T-cell (primary cell): Measurements from ENCODE around the gene HEATR5B. TPM values are rescaled to one million over a fixed set of nuclear protein-coding genes. Genes with fewer than 3 reads are reported as not detected.

ENCODE experiments used
- ATAC-seq, 4 experiments: fragments of 200-7000 bp in 3 of 4; fragments of 150-1000 bp in 1 of 4; cut with Tn5 transposase; replicated peaks in 1 of 4; 1 replicate in 3 of 4; 2 replicates in 1 of 4; pipeline ENCODE4 v1.10.0; 2021; ENCODE audit warnings: moderate library complexity in 3 of 4, mild to moderate bottlenecking in 2 of 4, moderate number of reproducible peaks in 1 of 4
- CTCF ChIA-PET, 2 donors: fragments of 300-600 bp; sonication (Branson Sonifier 250); formaldehyde crosslinking; loops; one replicate each; lab custom pipeline; 2022; ENCODE audit warnings: antibody characterized with exemption in 2 of 2; lab: Charles Lee
- POLR2A ChIA-PET, 2 donors: fragments of 300-600 bp; sonication (Branson Sonifier 250); formaldehyde crosslinking; loops; one replicate each; lab custom pipeline; 2022; ENCODE audit warnings: antibody characterized with exemption in 2 of 2; lab: Charles Lee
- DNase-seq, 35 experiments: peaks; one replicate each; pipeline versions ENCODE4 v3.0.0 to v3.0.0-alpha.2; 2013 to 2023
- H3K27ac ChIP-seq: one replicate; pipeline ENCODE4 v1.5.1; 2013; ENCODE audit warnings: low read length
- H3K27me3 ChIP-seq, 2 experiments: replicated peaks in 1 of 2; 1 replicate in 1 of 2; 2 replicates in 1 of 2; pipeline versions ENCODE4 v1.6.1 to v1.7.0; 2013; ENCODE audit warnings: low read length in 1 of 2, mixed read lengths in 1 of 2; ENCODE audit not compliant: control insufficient read depth in 2 of 2, insufficient read depth in 2 of 2; ENCODE audit errors: extremely low read depth in 1 of 2
- H3K36me3 ChIP-seq, 2 donors: 1 replicate in 1 of 2; 2 replicates in 1 of 2; pipeline versions ENCODE4 v1.6.1 to v1.7.0; 2013; ENCODE audit warnings: low read length in 1 of 2; ENCODE audit not compliant: control insufficient read depth in 2 of 2, insufficient read depth in 1 of 2; ENCODE audit errors: extremely low read depth in 1 of 2
- H3K4me1 ChIP-seq, 2 experiments: 1 replicate in 1 of 2; 2 replicates in 1 of 2; pipeline versions ENCODE4 v1.6.1 to v1.7.0; 2013; ENCODE audit warnings: low read length in 2 of 2, mixed read lengths in 1 of 2; ENCODE audit not compliant: insufficient read depth in 2 of 2, control insufficient read depth in 1 of 2; ENCODE audit errors: extremely low read depth in 1 of 2
- H3K4me3 ChIP-seq, 2 donors: 1 replicate in 1 of 2; 2 replicates in 1 of 2; pipeline versions ENCODE4 v1.5.1 to v1.7.0; 2013; ENCODE audit warnings: mild to moderate bottlenecking in 2 of 2, low read length in 1 of 2, moderate library complexity in 1 of 2; ENCODE audit not compliant: control insufficient read depth in 1 of 2; ENCODE audit errors: extremely low read depth in 1 of 2
- H3K9me3 ChIP-seq: 2 replicates; pipeline ENCODE4 v1.7.0; 2013
- H3K27ac Mint-ChIP-seq, 2 donors: one replicate each; pipeline ENCODE4 v1.8.0; 2020 to 2021; ENCODE audit warnings: mild to moderate bottlenecking in 2 of 2, mixed read lengths in 2 of 2
- H3K27me3 Mint-ChIP-seq, 2 donors: one replicate each; pipeline ENCODE4 v1.8.0; 2021 to 2022; ENCODE audit warnings: mixed read lengths in 2 of 2
- H3K36me3 Mint-ChIP-seq: one replicate; pipeline ENCODE4 v1.8.0; 2021; ENCODE audit warnings: mixed read lengths
- H3K4me1 Mint-ChIP-seq, 3 donors: one replicate each; pipeline ENCODE4 v1.8.0; 2020 to 2022; ENCODE audit warnings: mixed read lengths in 3 of 3, mild to moderate bottlenecking in 1 of 3
- H3K4me3 Mint-ChIP-seq, 3 donors: one replicate each; pipeline ENCODE4 v1.8.0; 2020 to 2022; ENCODE audit warnings: mild to moderate bottlenecking in 3 of 3, mixed read lengths in 3 of 3, moderate library complexity in 3 of 3
- H3K9me3 Mint-ChIP-seq, 3 donors: one replicate each; pipeline ENCODE4 v1.8.0; 2020 to 2022; ENCODE audit warnings: mixed read lengths in 3 of 3
- WGBS: methylation state at CpG from one replicate; pipeline ENCODE4 v1.1.5; 2013; ENCODE audit warnings: missing lambda C conversion rate; ENCODE audit not compliant: insufficient coverage; 5-methylcytosine and 5-hydroxymethylcytosine counted together
- total RNA-seq, 35 experiments: library from RNA in 6 of 35; stranded (reverse) in 6 of 35; fragments of 120-200 nt in 1 of 35; gene quantifications; one replicate each; pipeline versions ENCODE4 v1.2.1 to v1.2.4 and lab custom pipeline; 2013 to 2026

Gene HEATR5B
- total RNA-seq, 5 donors from 2014 or later (not counting 1 experiment from before 2014, with no cell fraction given): 35.5 to 41.2 (median 41.0) TPM

GRCh38 chr2:37060446-37060845 is 23.7 kb downstream of the HEATR5B start:
- Mint-ChIP-seq H3K4me1 (peaks cover 0 to 1% (median 0%) of the 10 kb centered on the region in 3 donors), H3K4me3 (no peak overlapping the region), H3K9me3 (no peaks in the 10 kb centered on the region), H3K27me3 (no peaks in the 10 kb centered on the region), H3K36me3 (peaks cover 37% of the 10 kb centered on the region), H3K27ac (no peak overlapping the region)
- no peak for ATAC-seq
- H3K27me3 ChIP-seq: no peaks in the 10 kb centered on the region
- no peaks in the 10 kb centered on the region for H3K9me3 ChIP-seq
- DNase-seq: no peak
- WGBS: 100% methylated on average over 5 of the region's 7 CpGs
- H3K36me3 ChIP-seq: peaks cover 3 to 87% of the 10 kb centered on the region in 2 donors
- CTCF ChIA-PET: no interaction called here
- no peaks in the 10 kb centered on the region for H3K4me1 ChIP-seq
- no peak overlapping the region for H3K4me3 ChIP-seq
- POLR2A ChIA-PET: no interaction called here
- H3K27ac ChIP-seq: no peak overlapping the region

DNA sequence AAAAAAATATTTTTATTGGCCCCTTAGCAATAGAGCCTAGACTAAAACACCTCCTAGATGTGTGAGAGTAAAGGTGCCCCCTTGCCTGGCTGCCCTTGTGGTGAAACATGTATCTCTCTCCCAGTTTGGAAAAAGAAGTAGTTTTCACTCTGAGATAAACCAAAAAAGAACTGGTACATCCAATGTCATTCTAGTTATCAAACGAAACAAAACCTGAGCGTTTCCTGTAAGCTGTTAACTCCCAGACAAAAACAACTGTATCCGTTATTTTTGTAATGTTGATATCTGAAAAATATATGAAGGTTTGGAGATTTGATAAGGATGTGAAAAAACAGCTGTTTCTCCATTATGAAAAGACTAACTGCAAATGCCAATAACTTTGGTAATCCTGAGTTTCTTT is 24.3 kb downstream of the HEATR5B start:
- CTCF ChIA-PET: interaction anchor here in 1 of 2 donors (0.7 kb wide), 1 partner anchor 49 kb away, joined by 4 read pairs; no protein-coding TSS in a partner anchor
- peaks cover 0 to 1% (median 0%) of the 10 kb centered on the region in 3 donors for H3K4me1 Mint-ChIP-seq
- Histone ChIP-seq H3K9me3 (no peaks in the 10 kb centered on the region), H3K27me3 (no peaks in the 10 kb centered on the region), H3K27ac (no peak overlapping the region), H3K4me1 (no peaks in the 10 kb centered on the region), H3K4me3 (no peak overlapping the region), H3K36me3 (peaks cover 3 to 85% of the 10 kb centered on the region in 2 donors)
- no peaks in the 10 kb centered on the region for H3K27me3 Mint-ChIP-seq
- H3K27ac Mint-ChIP-seq: no peak overlapping the region
- WGBS: no CpG with 5 or more reads among the region's 3 CpGs
- no peak overlapping the region for H3K4me3 Mint-ChIP-seq
- POLR2A ChIA-PET: no interaction called here
- no peak for ATAC-seq
- no peak for DNase-seq
- no peaks in the 10 kb centered on the region for H3K9me3 Mint-ChIP-seq
- H3K36me3 Mint-ChIP-seq: peaks cover 35% of the 10 kb centered on the region

GRCh38 chr2:37052600-37053332 is 31.4 kb downstream of the HEATR5B start:
- CTCF ChIA-PET: interaction anchor here in 1 of 2 donors (0.6 to 1.0 kb wide), 2 partner anchors 10 to 197 kb away, joined by 3 read pairs; no protein-coding TSS in a partner anchor
- no CpG with 5 or more reads among the region's 5 CpGs for WGBS
- H3K9me3 Mint-ChIP-seq: no peaks in the 10 kb centered on the region

GRCh38 chr2:37039580-37039979 is 44.6 kb downstream of the HEATR5B start:
- no peak for ATAC-seq
- H3K27ac Mint-ChIP-seq: no peak overlapping the region
- WGBS: no CpG with 5 or more reads among the region's 3 CpGs
- Histone ChIP-seq H3K4me3 (no peak overlapping the region), H3K4me1 (no peaks in the 10 kb centered on the region), H3K27me3 (no peaks in the 10 kb centered on the region), H3K27ac (no peak overlapping the region), H3K9me3 (no peaks in the 10 kb centered on the region), H3K36me3 (peaks cover 4 to 55% of the 10 kb centered on the region in 2 donors)
- H3K9me3 Mint-ChIP-seq: no peaks in the 10 kb centered on the region
- CTCF ChIA-PET: interaction anchor here in 1 of 2 donors (0.6 to 0.7 kb wide), 2 partner anchors 62 to 117 kb away, joined by 3 to 4 read pairs; partner anchors contain the start of gene EIF2AK2
- H3K36me3 Mint-ChIP-seq: peaks cover 38% of the 10 kb centered on the region
- POLR2A ChIA-PET: interaction anchor here in 1 of 2 donors (0.6 kb wide), 1 partner anchor 40 kb away, joined by 3 read pairs; no protein-coding TSS in a partner anchor
- no peak for DNase-seq
- H3K4me3 Mint-ChIP-seq: no peak overlapping the region
- no peaks in the 10 kb centered on the region for H3K4me1 Mint-ChIP-seq
- no peaks in the 10 kb centered on the region for H3K27me3 Mint-ChIP-seq

More at GRCh38 chr2:37052600-37053332, 31.4 kb downstream of the HEATR5B start:
- Mint-ChIP-seq H3K36me3 (peaks cover 43% of the 10 kb centered on the region), H3K27ac (no peak overlapping the region), H3K4me3 (no peak overlapping the region), H3K27me3 (no peaks in the 10 kb centered on the region), H3K4me1 (no peaks in the 10 kb centered on the region)
- H3K36me3 ChIP-seq: peaks cover 5 to 61% of the 10 kb centered on the region in 2 donors
- H3K4me1 ChIP-seq: no peaks in the 10 kb centered on the region
- no peak for DNase-seq
- no peak for ATAC-seq
- no peak overlapping the region for H3K4me3 ChIP-seq
- POLR2A ChIA-PET: interaction anchor here in 1 of 2 donors (0.6 kb wide), 1 partner anchor 844 kb away, joined by 6 read pairs; no protein-coding TSS in a partner anchor
- no peaks in the 10 kb centered on the region for H3K9me3 ChIP-seq
- no peak overlapping the region for H3K27ac ChIP-seq
- no peaks in the 10 kb centered on the region for H3K27me3 ChIP-seq

- no peak for DNase-seq
- Mint-ChIP-seq H3K9me3 (no peaks in the 10 kb centered on the region), H3K36me3 (peaks cover 30% of the 10 kb centered on the region), H3K27ac (no peak overlapping the region), H3K4me3 (no peak overlapping the region), H3K4me1 (no peaks in the 10 kb centered on the region), H3K27me3 (no peaks in the 10 kb centered on the region)
- no peak overlapping the region for H3K27ac ChIP-seq
- 100% methylated on average over 1 of the region's 2 CpGs for WGBS
- peaks cover 4 to 53% of the 10 kb centered on the region in 2 donors for H3K36me3 ChIP-seq
- CTCF ChIA-PET: interaction anchor here in 1 of 2 donors (0.6 kb wide), 2 partner anchors 107 to 235 kb away, joined by 3 to 6 read pairs; no protein-coding TSS in a partner anchor
- H3K9me3 ChIP-seq: no peaks in the 10 kb centered on the region
- H3K4me1 ChIP-seq: no peaks in the 10 kb centered on the region
- H3K27me3 ChIP-seq: no peaks in the 10 kb centered on the region
- no peak overlapping the region for H3K4me3 ChIP-seq
- POLR2A ChIA-PET: no interaction called here
- no peak for ATAC-seq
Measured at GRCh38 chr2:37037771-37038170, 46.4 kb downstream of the HEATR5B start.

DNA sequence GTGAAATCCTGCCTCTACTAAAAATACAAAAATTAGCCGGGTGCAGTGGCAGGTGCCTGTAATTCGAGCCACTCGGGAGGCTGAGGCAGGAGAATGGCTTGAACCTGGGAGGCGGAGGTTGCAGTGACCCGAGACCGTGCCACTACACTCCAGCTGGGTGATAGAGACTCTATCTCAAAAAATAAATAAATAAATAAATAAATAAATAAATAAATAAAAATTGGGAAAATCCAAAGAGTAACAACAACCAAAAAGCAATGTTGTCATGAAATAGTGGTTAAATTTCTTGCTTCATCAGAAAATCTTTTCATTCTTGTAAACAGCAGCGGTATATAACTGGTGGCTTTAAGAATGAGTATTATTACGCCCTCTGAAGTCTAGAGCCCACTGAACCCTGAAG is 54.4 kb downstream of the HEATR5B start:
- Histone ChIP-seq H3K9me3 (no peaks in the 10 kb centered on the region), H3K27me3 (no peaks in the 10 kb centered on the region), H3K27ac (no peak overlapping the region), H3K4me1 (no peaks in the 10 kb centered on the region), H3K36me3 (peaks cover 0 to 58% of the 10 kb centered on the region in 2 donors), H3K4me3 (no peak overlapping the region)
- peaks cover 56% of the 10 kb centered on the region for H3K36me3 Mint-ChIP-seq
- H3K27ac Mint-ChIP-seq: no peak overlapping the region
- no peak for ATAC-seq
- POLR2A ChIA-PET: no interaction called here
- no peaks in the 10 kb centered on the region for H3K4me1 Mint-ChIP-seq
- no peak for DNase-seq
- no peak overlapping the region for H3K4me3 Mint-ChIP-seq
- no CpG with 5 or more reads among the region's 8 CpGs for WGBS
- no peaks in the 10 kb centered on the region for H3K27me3 Mint-ChIP-seq
- CTCF ChIA-PET: no interaction called here
- H3K9me3 Mint-ChIP-seq: no peaks in the 10 kb centered on the region
